ENCODE results near the gene CTNND2.

CTNND2 gene

DNA sequence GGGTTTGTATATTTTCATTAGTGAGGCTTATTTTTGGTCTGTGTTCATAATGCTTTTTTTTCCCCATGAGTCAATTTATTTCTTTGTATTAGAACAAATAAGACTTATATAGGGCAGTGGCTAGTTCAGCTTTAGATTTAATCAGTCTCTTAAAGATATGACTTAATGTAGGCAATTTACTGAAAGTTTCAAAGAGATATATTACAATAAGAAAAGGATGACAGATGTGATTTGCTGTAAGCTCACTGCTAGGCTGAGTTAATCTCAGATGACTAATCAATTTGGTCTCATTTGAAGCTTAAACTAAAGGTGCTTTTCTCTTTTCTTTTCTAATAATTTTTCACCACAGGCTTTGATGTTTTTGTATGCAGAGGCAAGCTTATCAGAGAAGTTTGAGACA, 851.4 kb downstream of the CTNND2 start:
- in situ Hi-C loops (cut with MboI; ENCODE audit: low sequenced_read_pairs) = no loop called here

- in situ Hi-C loops (cut with MboI; ENCODE audit: low sequenced_read_pairs) = no loop called here
Observed at GRCh38 chr5:11050596-11051304, 853.5 kb downstream of the CTNND2 start.

- in situ Hi-C loops (cut with MboI; ENCODE audit: low sequenced_read_pairs) = no loop called here
Observed at GRCh38 chr5:11048760-11049159, 855.5 kb downstream of the CTNND2 start.

- in situ Hi-C loops (cut with MboI; ENCODE audit: low sequenced_read_pairs) = no loop called here
Observed at GRCh38 chr5:11047625-11048024, 856.6 kb downstream of the CTNND2 start.

DNA sequence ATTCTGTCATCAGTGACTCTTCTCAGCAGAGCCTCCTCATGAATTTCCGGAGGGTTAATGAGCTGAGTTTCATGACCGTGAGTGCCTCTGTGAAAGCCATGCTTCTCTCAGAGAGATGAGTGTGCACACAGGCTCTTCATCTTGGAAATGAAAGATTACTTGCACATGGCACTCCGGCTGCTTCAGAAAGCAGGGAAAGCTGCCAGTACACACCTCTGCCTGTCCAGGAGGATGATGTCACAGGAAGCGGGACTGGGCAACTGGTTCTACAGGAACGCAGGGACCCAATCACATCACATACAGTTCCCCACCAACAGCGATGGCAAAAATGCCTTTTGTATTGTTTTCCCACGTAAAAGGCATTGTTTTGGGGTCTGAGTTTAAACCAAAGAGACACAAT, 857.2 kb downstream of the CTNND2 start:
- in situ Hi-C loops (cut with MboI; ENCODE audit: low sequenced_read_pairs) = no loop called here

DNA sequence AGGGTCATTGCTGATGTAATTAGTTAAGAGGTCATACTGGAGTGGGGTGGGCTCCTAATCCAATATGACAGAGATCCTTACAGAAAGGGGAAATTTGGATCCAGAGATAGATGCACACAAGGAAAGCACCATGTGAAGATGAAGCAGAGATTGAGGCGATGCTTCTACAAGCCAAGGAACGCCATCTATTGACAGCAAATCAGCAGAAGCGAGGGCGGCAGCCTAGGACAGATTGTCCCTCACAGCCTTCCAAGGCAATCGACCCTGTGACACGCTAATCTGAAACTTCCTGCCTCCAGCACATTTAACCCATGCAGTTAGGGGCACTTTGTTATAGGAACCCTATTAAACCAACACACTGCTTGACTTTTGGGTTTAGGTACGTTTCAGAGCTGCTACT, 858.1 kb downstream of the CTNND2 start:
- in situ Hi-C loops (cut with MboI; ENCODE audit: low sequenced_read_pairs) = no loop called here

GRCh38 chr5:11045411-11045810, 858.8 kb downstream of the CTNND2 start:
- in situ Hi-C loops (cut with MboI; ENCODE audit: low sequenced_read_pairs) = no loop called here

DNA sequence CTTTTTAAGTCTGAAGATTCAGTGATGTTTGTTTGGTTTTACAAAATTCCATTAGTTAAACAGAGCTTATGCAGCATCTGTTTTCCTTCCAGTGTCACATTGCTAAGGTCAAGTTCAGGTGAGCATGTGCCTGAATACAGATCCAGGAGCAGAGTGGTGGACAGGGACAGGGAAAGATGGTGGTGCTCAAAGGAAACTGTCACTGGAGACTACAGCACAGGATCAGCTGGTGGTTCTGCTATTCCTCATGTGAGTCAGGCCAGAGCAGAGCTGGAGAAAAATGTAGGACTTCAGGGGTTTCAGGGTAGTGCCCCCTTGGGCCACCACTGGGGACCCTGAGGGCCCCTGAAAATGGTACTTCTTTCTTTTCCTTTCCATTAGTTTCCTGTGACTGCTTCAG, 859.7 kb downstream of the CTNND2 start:
- in situ Hi-C loops (cut with MboI; ENCODE audit: low sequenced_read_pairs) = no loop called here

DNA sequence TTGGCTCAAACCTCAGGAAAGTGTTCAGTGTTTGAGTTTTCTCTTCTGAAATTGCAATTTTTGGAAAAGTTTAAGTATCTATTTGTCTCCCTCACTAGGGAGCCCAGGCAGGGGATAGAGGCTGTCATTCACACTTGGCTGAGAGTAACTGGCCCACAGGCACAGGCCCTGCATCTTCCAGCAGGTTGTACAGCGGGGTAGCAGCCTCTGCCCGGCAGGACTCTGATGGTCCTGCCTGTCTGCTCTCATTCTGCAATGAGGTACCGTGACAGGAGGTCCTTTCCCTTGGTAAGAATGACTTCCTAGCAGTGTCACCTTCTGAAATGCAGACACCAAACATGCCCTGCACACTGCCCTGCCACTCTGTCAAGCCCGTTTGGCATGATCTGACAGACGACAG, 860.4 kb downstream of the CTNND2 start:
- in situ Hi-C loops (cut with MboI; ENCODE audit: low sequenced_read_pairs) = no loop called here

DNA sequence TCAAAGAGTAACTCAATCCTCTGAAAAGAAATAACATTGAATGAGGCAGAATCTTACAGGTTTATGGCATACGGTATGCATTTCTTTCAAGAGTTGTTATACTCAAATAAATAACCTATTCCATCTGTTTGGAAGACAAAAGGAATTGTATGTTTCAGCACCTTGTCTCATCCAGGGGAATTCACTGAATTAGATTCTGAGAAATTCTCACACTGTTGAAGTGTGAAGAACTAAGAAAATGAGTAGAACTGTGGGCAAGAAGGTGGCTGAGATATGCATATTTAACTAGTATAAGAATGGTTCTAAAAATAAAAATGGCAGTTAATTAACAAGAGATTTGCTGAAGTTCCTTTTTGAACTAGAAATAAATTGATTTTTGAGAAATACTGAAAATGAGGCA, 863.9 kb downstream of the CTNND2 start:
- in situ Hi-C loops (cut with MboI; ENCODE audit: low sequenced_read_pairs) = no loop called here

- in situ Hi-C loops (cut with MboI; ENCODE audit: low sequenced_read_pairs) = no loop called here
Observed at GRCh38 chr5:11038772-11039171, 865.5 kb downstream of the CTNND2 start.

- in situ Hi-C loops (cut with MboI; ENCODE audit: low sequenced_read_pairs) = no loop called here
Observed at GRCh38 chr5:11037941-11038340, 866.3 kb downstream of the CTNND2 start.

DNA sequence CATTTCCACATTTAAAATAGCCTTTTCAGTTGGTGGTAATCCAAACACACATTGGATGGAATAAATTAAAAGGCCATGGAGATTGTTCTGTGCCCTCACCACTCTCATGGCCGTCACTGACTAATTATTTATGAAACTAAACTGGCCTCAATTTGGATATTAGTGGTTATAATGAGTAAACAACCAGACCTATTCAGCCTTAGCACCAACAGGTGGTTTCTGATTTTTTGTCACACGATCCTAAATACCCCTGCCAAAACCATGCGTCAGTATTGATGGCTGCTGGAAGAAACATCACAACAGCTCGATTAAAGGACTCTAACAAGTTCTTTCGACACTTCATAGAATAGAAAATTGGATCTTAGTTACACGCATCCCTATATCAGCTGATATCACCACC, 867.2 kb downstream of the CTNND2 start:
- in situ Hi-C loops (cut with MboI; ENCODE audit: low sequenced_read_pairs) = no loop called here

DNA sequence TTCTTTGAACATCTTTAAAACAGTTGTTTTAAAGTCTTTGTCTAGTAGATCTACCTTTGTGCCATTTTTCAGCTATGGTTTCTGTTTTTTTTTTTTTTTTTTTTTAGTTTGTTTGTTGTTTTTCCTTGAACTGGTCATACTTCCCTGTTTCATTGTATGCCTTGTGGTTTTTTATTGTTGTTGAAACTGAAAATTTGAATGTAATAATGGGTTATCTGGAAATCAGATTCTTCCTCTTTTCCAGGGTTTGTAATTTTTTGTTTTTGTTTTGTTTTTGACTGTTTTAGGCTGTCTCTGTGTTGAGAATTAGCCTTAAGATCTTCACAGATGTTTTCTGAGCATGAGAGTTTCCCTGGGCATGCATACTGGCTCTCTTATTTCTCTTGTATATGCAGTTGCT, 873.6 kb downstream of the CTNND2 start:
- in situ Hi-C loops (cut with MboI; ENCODE audit: low sequenced_read_pairs) = no loop called here

DNA sequence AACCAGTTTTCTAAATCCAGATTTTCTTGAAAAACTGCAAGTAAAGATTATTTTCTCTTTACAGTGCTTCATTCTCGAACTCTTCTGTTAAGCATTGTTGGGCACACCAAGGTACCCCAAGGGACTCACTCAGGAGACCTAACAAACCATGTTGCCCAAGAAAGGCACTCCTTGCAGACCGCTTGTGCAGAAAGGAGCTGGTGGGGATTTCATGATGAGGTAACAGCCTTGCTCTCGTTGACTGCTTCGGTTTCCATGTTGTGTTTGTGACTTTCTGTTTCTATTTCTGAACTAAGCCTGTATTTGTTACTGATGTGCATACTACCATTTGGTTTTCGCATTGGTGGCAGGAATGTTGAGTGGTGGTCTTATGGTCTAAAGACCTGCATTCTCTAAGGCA, 876.6 kb downstream of the CTNND2 start:
- in situ Hi-C loops (cut with MboI; ENCODE audit: low sequenced_read_pairs) = no loop called here

GRCh38 chr5:11026543-11026942, 877.7 kb downstream of the CTNND2 start:
- in situ Hi-C loops (cut with MboI; ENCODE audit: low sequenced_read_pairs) = no loop called here

DNA sequence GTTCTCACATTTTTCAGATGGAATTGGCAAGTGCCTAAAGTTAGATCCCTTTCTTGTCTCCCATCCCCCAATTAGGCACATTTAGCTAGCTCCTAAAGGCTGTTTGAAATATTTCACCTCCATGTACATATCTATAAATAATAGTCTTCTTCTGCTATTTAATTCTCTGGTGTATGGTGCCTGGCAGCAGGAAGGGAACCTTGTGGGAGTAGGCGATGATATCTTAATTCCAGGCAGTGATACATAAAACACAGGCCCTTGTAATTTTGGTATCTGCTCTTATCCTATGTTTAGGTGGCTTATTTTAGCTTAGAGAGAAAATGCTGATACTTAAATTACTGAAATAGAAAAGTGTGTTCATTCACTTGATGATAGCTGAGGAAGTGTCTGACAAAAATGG, 880.3 kb downstream of the CTNND2 start:
- in situ Hi-C loops (cut with MboI; ENCODE audit: low sequenced_read_pairs) = no loop called here

GRCh38 chr5:11013793-11014192, 890.5 kb downstream of the CTNND2 start:
- in situ Hi-C loops (cut with MboI; ENCODE audit: low sequenced_read_pairs) = no loop called here

DNA sequence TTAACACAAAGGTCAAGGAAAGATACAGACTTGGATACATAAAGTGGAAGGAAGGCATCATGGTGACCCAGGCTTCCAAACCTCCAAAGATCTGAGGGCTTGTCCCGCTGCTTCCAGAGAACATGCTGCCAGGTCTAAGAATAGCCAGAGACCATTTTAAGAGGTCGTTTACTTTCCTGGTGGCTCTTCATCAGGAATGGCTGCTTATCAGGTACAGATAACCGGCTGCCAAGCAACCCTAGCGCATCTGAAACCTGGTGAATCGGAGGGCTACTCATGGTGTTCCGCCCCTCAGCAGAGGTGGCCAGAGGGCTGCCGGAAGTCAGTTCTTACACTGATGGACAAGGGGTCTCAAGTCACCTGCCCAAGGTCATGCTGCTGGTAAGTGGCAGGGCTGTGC, 892.0 kb downstream of the CTNND2 start:
- in situ Hi-C loops (cut with MboI; ENCODE audit: low sequenced_read_pairs) = no loop called here

DNA sequence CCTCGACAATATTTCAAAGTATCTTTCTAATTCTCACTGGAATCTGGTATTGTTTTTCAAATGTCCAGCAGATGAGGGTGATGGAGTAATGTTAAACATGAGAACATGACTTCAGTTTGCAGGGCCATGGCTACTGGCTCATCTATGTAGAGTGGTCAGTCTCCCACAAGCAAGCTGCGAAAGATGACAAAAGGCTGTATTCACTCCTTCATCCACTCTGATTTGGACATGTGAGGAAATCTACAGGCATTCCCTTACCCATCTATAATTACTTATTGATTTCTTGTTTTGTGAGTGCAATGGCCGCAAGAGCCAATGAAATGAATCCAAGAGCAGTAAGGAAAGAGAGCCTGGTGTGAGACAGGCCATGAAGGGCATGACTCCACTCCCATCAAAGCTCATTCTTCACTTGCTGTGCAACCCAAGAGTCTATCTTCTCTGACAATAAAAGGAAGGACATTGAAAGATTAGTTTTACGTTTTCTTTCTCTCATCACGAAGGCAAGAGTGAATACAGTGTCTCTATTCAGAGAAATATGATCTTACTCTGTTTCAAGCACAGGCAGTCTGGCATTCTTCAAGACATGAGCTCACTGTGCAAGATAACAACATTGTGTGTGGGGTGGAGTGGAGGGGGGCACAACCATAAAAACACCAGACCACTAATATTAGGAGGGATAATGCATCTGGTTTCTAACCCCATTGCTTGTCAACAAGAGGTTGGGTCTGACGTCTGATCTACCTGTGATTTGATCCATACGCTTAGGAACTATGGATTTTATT, 893.6 kb downstream of the CTNND2 start:
- in situ Hi-C loops (cut with MboI; ENCODE audit: low sequenced_read_pairs) = no loop called here

GRCh38 chr5:11009576-11009975, 894.7 kb downstream of the CTNND2 start:
- in situ Hi-C loops (cut with MboI; ENCODE audit: low sequenced_read_pairs) = no loop called here

DNA sequence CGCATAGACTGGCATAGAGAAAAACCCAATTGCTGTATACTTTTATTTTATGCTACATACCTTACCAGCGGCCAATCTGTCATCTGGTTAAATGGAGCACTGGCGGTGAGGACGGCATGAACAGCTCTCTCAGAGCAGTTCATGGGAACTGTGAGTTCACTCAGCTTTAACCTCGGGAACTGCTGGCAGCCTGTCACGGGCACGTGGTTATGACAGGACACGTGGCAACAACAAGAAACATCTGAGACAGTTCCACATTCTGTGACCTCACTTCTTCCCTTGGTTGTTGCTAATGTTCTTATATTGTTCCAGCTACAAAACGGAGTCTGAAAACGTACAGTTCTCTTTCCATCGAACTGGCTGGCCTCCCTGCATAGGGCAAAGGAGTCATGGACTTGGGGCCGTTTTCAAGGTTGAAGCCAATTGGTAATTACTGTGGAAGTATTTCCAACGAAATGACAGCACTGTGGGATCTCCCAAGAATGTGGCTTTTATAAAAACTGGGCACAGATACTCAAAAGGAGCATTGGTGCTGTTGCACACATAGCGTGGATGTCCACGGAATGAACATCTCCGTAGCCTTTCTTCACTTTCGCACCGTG, 896.9 kb downstream of the CTNND2 start:
- in situ Hi-C loops (cut with MboI; ENCODE audit: low sequenced_read_pairs) = no loop called here

All from HL-60/S4 treated with retinoic acid at 250 ng/mL for 4 days and 3 days (cell line).